Liver (tissue), 9 donors: ENCODE data around the gene ESPN. TPM values are rescaled to one million over a fixed set of nuclear protein-coding genes. Genes with fewer than 3 reads are reported as not detected.
A peak's percentile ranks its signal among the peaks of the same experiment; 100 is the strongest.

ENCODE experiments used
- DNase-seq: peaks from one replicate; pipeline ENCODE4 v3.0.0-alpha.2; 2017; ENCODE audit warnings: low spot score
- H3K27ac ChIP-seq, 2 donors: one replicate each; pipeline ENCODE4 v1.7.0; 2013; ENCODE audit warnings: inconsistent platforms in 2 of 2, low read length in 2 of 2, control low read depth in 1 of 2, low read depth in 1 of 2, mild to moderate bottlenecking in 1 of 2
- H3K27me3 ChIP-seq, 4 donors: one replicate each; pipeline versions ENCODE4 v1.6.1 to v1.7.0; 2013; ENCODE audit warnings: low read length in 3 of 4, inconsistent platforms in 1 of 4, mild to moderate bottlenecking in 1 of 4, moderate library complexity in 1 of 4; ENCODE audit not compliant: control insufficient read depth in 4 of 4, insufficient read depth in 4 of 4
- H3K36me3 ChIP-seq, 4 donors: one replicate each; pipeline versions ENCODE4 v1.6.1 to v1.7.0; 2013; ENCODE audit warnings: low read length in 3 of 4, mild to moderate bottlenecking in 3 of 4, low read depth in 1 of 4, moderate library complexity in 1 of 4; ENCODE audit not compliant: control insufficient read depth in 4 of 4, insufficient read depth in 3 of 4
- H3K4me1 ChIP-seq, 4 donors: one replicate each; pipeline versions ENCODE4 v1.6.1 to v1.7.0; 2013; ENCODE audit warnings: low read length in 3 of 4, mild to moderate bottlenecking in 3 of 4, moderate library complexity in 1 of 4; ENCODE audit not compliant: control insufficient read depth in 4 of 4, insufficient read depth in 4 of 4
- H3K4me3 ChIP-seq, 3 donors: one replicate each; pipeline versions ENCODE4 v1.6.1 to v1.7.0; 2013; ENCODE audit warnings: low read length in 3 of 3, control low read depth in 1 of 3, low read depth in 1 of 3, mild to moderate bottlenecking in 1 of 3
- H3K9ac ChIP-seq, 2 donors: one replicate each; pipeline ENCODE4 v1.7.0; 2013; ENCODE audit warnings: low read length in 2 of 2, mild to moderate bottlenecking in 2 of 2, moderate library complexity in 2 of 2, control low read depth in 1 of 2, low read depth in 1 of 2
- H3K9me3 ChIP-seq, 4 donors: one replicate each; pipeline versions ENCODE4 v1.6.1 to v1.7.0; 2013; ENCODE audit warnings: low read length in 3 of 4; ENCODE audit not compliant: control insufficient read depth in 4 of 4
- GABPA ChIP-seq, 2 donors: IDR thresholded peaks in 1 of 2; conservative IDR thresholded peaks in 1 of 2; 2 replicates each; pipeline ENCODE4 v1.6.1; 2016; ENCODE audit warnings: antibody characterized with exemption in 2 of 2, mild to moderate bottlenecking in 1 of 2, moderate library complexity in 1 of 2
- JUND ChIP-seq, 2 donors: IDR thresholded peaks; 2 replicates each; pipeline ENCODE4 v1.6.1; 2016; ENCODE audit warnings: antibody characterized with exemption in 2 of 2
- NR2F2 ChIP-seq: IDR thresholded peaks from 2 replicates; pipeline ENCODE4 v1.6.1; 2016; ENCODE audit warnings: antibody characterized with exemption
- RAD21 ChIP-seq, 2 donors: IDR thresholded peaks; 2 replicates each; pipeline ENCODE4 v1.6.1; 2016; ENCODE audit warnings: antibody characterized with exemption in 2 of 2, mild to moderate bottlenecking in 2 of 2
- TAF1 ChIP-seq: conservative IDR thresholded peaks from 2 replicates; pipeline ENCODE4 v1.6.1; 2016; ENCODE audit warnings: antibody characterized with exemption, mild to moderate bottlenecking
- WGBS: extraction: QIAGEN DNeasy Blood & Tissue Kit; methylation state at CpG from one replicate; pipeline ENCODE4 v1.1.7; 2013; 5-methylcytosine and 5-hydroxymethylcytosine counted together
- polyA plus RNA-seq, 2 donors: library from polyadenylated mRNA; stranded (reverse) in 1 of 2; unstranded in 1 of 2; fragments of 200-250 nt in 1 of 2; fragments of >200 nt in 1 of 2; fragmentation: Nextera tagmentation in 1 of 2; extraction: Ambion mirVana in 1 of 2; gene quantifications; one replicate each; pipeline versions ENCODE4 v1.2.1 to v1.2.3, GENCODE V29; 2013 to 2015
- total RNA-seq, 2 donors: library from RNA; depleted of rRNA; stranded (reverse); fragments of >200 nt; gene quantifications; one replicate each; pipeline ENCODE4 v1.2.3, GENCODE V29; 2014
- TF ChIP-seq, protein P1 (sequence below): IDR thresholded peaks from 2 replicates; pipeline ENCODE4 v1.6.1; 2016; ENCODE audit warnings: antibody characterized with exemption
- TF ChIP-seq, protein P2 (sequence below): fragments of 150-350 bp; IDR thresholded peaks from 2 replicates; pipeline ENCODE4 v1.5.1; 2017; ENCODE audit warnings: improper control_type of control experiment, low read depth, low read length; ENCODE audit not compliant: missing input control
- TF ChIP-seq, protein P3 (sequence below): IDR thresholded peaks from 2 replicates; pipeline ENCODE4 v1.6.1; 2016; ENCODE audit warnings: antibody characterized with exemption, mild to moderate bottlenecking
- donor health status: healthy.
- donor health status: healthy.
- donor health status: healthy.
- donor health status: healthy.
- donor health status: healthy.

Gene ESPN
- total and polyA plus RNA-seq, 4 donors: 61.5 to 103 (median 68.2) TPM

DNA sequence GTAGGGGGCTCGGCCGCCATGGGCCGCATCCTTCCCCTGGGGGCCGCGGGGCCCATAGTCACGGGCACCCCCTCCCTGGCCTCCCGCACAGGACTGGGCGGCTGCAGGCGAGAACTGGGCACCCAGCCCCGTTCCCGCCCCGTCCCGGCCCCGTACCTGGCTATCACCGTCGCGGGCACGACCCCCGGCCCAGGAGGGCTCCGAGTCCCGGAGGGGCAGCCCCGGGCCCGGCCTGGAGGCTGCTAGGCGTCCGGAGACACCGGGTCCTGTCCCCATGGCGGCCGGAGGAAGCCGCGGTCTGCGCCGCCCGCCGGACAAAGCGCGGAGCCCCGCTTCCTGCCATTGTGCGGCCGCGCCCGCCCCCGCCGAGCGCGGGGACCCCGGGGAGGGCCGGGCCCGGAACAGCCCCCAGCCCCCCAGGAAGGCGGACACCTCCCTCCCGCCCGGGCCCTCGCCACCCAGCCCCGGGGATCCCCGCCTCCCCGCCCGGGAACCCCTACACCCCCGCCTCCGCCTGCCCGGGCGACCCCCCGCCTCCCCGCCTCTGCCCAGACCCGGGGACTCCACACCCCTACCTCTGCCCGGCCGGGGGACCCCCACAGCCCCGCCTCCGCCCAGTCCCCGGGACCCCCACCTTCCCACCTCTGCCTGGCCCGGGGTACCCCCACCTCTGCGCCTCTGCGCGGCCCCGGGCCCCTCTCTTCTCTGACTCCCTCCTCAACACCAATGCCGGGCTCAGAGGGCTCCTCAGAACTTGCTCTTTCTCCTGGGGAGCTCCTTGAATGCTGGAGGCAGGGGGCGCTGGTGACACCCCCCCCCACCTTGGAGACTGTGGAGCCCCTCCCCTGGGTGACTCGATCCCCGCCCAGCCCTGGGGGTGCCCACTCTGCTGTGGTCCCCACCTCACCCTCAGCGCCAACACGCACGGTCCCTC, 60.9 kb downstream of the ESPN start (continued):
- TF ChIP-seq, protein P1, sequence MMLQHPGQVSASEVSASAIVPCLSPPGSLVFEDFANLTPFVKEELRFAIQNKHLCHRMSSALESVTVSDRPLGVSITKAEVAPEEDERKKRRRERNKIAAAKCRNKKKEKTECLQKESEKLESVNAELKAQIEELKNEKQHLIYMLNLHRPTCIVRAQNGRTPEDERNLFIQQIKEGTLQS: no peak
- TF ChIP-seq, protein P2, sequence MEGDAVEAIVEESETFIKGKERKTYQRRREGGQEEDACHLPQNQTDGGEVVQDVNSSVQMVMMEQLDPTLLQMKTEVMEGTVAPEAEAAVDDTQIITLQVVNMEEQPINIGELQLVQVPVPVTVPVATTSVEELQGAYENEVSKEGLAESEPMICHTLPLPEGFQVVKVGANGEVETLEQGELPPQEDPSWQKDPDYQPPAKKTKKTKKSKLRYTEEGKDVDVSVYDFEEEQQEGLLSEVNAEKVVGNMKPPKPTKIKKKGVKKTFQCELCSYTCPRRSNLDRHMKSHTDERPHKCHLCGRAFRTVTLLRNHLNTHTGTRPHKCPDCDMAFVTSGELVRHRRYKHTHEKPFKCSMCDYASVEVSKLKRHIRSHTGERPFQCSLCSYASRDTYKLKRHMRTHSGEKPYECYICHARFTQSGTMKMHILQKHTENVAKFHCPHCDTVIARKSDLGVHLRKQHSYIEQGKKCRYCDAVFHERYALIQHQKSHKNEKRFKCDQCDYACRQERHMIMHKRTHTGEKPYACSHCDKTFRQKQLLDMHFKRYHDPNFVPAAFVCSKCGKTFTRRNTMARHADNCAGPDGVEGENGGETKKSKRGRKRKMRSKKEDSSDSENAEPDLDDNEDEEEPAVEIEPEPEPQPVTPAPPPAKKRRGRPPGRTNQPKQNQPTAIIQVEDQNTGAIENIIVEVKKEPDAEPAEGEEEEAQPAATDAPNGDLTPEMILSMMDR: no peak
- TF ChIP-seq NR2F2 (no peak), TAF1 (no peak), JUND (IDR thresholded peaks at IDR 0.05) (no peak), RAD21 (IDR thresholded peaks at IDR 0.05) (no peak), GABPA (IDR thresholded peaks at IDR 0.05 in 1 of 2, conservative IDR thresholded peaks at IDR 0.05 in 1 of 2) (no peak)

DNA sequence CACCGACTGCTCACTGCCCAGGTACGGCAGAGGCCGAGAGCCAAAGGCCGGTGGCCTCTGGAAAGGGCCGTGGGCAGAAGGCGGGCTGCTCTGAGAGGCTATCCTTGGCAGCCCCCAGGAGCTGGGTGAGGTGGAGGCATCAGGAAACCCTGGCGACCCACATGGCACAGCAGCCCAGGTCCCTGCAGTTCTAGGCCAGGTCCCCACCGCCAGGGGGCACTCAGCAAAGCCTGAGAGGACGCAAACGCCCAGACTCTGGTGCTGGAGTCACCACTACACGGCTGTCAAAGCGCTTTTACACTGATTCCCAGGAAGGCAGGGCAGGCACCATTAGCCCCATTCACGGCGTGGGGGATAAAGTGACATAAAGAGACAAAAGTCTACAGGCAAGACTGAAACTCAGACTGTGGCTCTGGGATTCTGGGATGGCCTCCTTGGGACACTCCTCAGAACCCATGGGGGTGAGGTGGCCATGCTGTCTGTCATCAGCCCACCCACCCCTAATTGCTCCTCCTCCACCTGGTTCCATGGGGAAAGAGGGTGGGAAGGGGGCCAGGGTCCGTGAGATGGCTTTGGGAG, 61.9 kb downstream of the ESPN start:
- H3K4me1 ChIP-seq: peaks cover 6 to 25% (median 13%) of the 10 kb centered on the region in 4 donors
- no peaks in the 10 kb centered on the region for H3K27me3 ChIP-seq
- no peak overlapping the region for H3K27ac ChIP-seq
- H3K36me3 ChIP-seq: no peaks in the 10 kb centered on the region
- TF ChIP-seq, protein P3, sequence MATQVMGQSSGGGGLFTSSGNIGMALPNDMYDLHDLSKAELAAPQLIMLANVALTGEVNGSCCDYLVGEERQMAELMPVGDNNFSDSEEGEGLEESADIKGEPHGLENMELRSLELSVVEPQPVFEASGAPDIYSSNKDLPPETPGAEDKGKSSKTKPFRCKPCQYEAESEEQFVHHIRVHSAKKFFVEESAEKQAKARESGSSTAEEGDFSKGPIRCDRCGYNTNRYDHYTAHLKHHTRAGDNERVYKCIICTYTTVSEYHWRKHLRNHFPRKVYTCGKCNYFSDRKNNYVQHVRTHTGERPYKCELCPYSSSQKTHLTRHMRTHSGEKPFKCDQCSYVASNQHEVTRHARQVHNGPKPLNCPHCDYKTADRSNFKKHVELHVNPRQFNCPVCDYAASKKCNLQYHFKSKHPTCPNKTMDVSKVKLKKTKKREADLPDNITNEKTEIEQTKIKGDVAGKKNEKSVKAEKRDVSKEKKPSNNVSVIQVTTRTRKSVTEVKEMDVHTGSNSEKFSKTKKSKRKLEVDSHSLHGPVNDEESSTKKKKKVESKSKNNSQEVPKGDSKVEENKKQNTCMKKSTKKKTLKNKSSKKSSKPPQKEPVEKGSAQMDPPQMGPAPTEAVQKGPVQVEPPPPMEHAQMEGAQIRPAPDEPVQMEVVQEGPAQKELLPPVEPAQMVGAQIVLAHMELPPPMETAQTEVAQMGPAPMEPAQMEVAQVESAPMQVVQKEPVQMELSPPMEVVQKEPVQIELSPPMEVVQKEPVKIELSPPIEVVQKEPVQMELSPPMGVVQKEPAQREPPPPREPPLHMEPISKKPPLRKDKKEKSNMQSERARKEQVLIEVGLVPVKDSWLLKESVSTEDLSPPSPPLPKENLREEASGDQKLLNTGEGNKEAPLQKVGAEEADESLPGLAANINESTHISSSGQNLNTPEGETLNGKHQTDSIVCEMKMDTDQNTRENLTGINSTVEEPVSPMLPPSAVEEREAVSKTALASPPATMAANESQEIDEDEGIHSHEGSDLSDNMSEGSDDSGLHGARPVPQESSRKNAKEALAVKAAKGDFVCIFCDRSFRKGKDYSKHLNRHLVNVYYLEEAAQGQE: no peak
- TF ChIP-seq, protein P2: peak; percentile 84
- no peak for TF ChIP-seq NR2F2
- TF ChIP-seq TAF1: no peak
- no peak for TF ChIP-seq GABPA (IDR thresholded peaks at IDR 0.05 in 1 of 2, conservative IDR thresholded peaks at IDR 0.05 in 1 of 2)
- TF ChIP-seq RAD21 (IDR thresholded peaks at IDR 0.05): peak; percentile 75 to 86
- H3K4me3 ChIP-seq: no peak overlapping the region
- no peaks in the 10 kb centered on the region for H3K9me3 ChIP-seq
- H3K9ac ChIP-seq: no peak overlapping the region
- peak; percentile 87 for DNase-seq
- WGBS: 4% methylated on average over 15 of the region's 15 CpGs
